ENCODE measurements around the gene SPR.
A peak's percentile ranks its signal among the peaks of the same experiment; 100 is the strongest.

SPR gene

GRCh38 chr2:72895154-72895553, 7.9 kb downstream of the SPR start:
- H3K4me1 ChIP-seq (ENCODE audit: control insufficient read depth, insufficient read depth, low read depth, low read length): peaks cover 13% of the 10 kb centered on the region

GRCh38 chr2:72895759-72896281, 8.6 kb downstream of the SPR start:
- no peak overlapping the region for H2BK5ac ChIP-seq (ENCODE audit: low read depth, low read length, poor library complexity, severe bottlenecking)
- peaks cover 13% of the 10 kb centered on the region for H3K4me1 ChIP-seq (ENCODE audit: control insufficient read depth, insufficient read depth, low read depth, low read length)
- H3K4me2 ChIP-seq (ENCODE audit: low read length, poor library complexity, severe bottlenecking): no peak overlapping the region
- no peak overlapping the region for H4K8ac ChIP-seq (ENCODE audit: low read length)
- H3K79me1 ChIP-seq (replicated peaks; ENCODE audit: low read length, poor library complexity, severe bottlenecking): no peaks in the 10 kb centered on the region
- H3K27ac ChIP-seq (ENCODE audit: low read length, poor library complexity, severe bottlenecking): no peak overlapping the region
- H2BK15ac ChIP-seq (ENCODE audit: low read depth, poor library complexity, severe bottlenecking): no peak overlapping the region
- peak overlapping the region in 1 of 2 experiments; percentile 66 for H3K4me3 ChIP-seq (ENCODE audit: insufficient read depth in 1 of 2, low read depth in 1 of 2, low read length in 2 of 2)
- DNase-seq: peak; percentile 24
- no peak overlapping the region for H3K4ac ChIP-seq (ENCODE audit: low read depth in 1 of 2, low read length in 2 of 2)
- 44% methylated on average over 16 of the region's 16 CpGs for WGBS
- no peak overlapping the region for H3K18ac ChIP-seq (ENCODE audit: low read depth in 1 of 2, low read length in 2 of 2)
- peaks cover 59 to 62% of the 10 kb centered on the region in 2 experiments for H3K27me3 ChIP-seq (ENCODE audit: control insufficient read depth in 1 of 2, insufficient read depth in 1 of 2, low read length in 2 of 2)
- no peak overlapping the region for H4K91ac ChIP-seq (ENCODE audit: low read length)
- no peaks in the 10 kb centered on the region for H3K9me3 ChIP-seq (ENCODE audit: control insufficient read depth, low read length)
- no peak overlapping the region for H2BK12ac ChIP-seq (ENCODE audit: low read length in 2 of 2)
- H3K23ac ChIP-seq (ENCODE audit: low read length in 2 of 2): peak overlapping the region in 1 of 2 experiments; percentile 60
- peak overlapping the region; percentile 24 for H3K9ac ChIP-seq (ENCODE audit: low read length)
- H2BK120ac ChIP-seq (ENCODE audit: low read depth, low read length): no peak overlapping the region
- peaks cover 13 to 15% of the 10 kb centered on the region in 2 experiments for H3K36me3 ChIP-seq (ENCODE audit: control insufficient read depth in 1 of 2, insufficient read depth in 2 of 2, low read depth in 1 of 2, low read length in 2 of 2)
- peak overlapping the region in 1 of 2 experiments; percentile 85 for H3K14ac ChIP-seq (ENCODE audit: low read length in 2 of 2)
- H2AFZ ChIP-seq (ENCODE audit: low read depth, low read length): no peak overlapping the region
- no peak overlapping the region for H2AK5ac ChIP-seq (ENCODE audit: low read length, severe bottlenecking)

More at GRCh38 chr2:72895154-72895553, 7.9 kb downstream of the SPR start:
- Histone ChIP-seq H2BK15ac (ENCODE audit: low read depth, poor library complexity, severe bottlenecking) (no peak overlapping the region), H4K91ac (ENCODE audit: low read length) (no peak overlapping the region), H4K8ac (ENCODE audit: low read length) (no peak overlapping the region), H3K27ac (ENCODE audit: low read length, poor library complexity, severe bottlenecking) (no peak overlapping the region), H3K79me1 (replicated peaks; ENCODE audit: low read length, poor library complexity, severe bottlenecking) (no peaks in the 10 kb centered on the region), H2BK5ac (ENCODE audit: low read depth, low read length, poor library complexity, severe bottlenecking) (no peak overlapping the region), H3K9me3 (ENCODE audit: control insufficient read depth, low read length) (no peaks in the 10 kb centered on the region), H3K27me3 (ENCODE audit: control insufficient read depth in 1 of 2, insufficient read depth in 1 of 2, low read length in 2 of 2) (peaks cover 53 to 55% of the 10 kb centered on the region in 2 experiments), H3K14ac (ENCODE audit: low read length in 2 of 2) (no peak overlapping the region), H3K36me3 (ENCODE audit: control insufficient read depth in 1 of 2, insufficient read depth in 2 of 2, low read depth in 1 of 2, low read length in 2 of 2) (peaks cover 13 to 15% of the 10 kb centered on the region in 2 experiments), H2BK12ac (ENCODE audit: low read length in 2 of 2) (no peak overlapping the region), H2AK5ac (ENCODE audit: low read length, severe bottlenecking) (no peak overlapping the region), H3K9ac (ENCODE audit: low read length) (peak overlapping the region; percentile 24), H2AFZ (ENCODE audit: low read depth, low read length) (no peak overlapping the region), H2BK120ac (ENCODE audit: low read depth, low read length) (no peak overlapping the region), H3K18ac (ENCODE audit: low read depth in 1 of 2, low read length in 2 of 2) (no peak overlapping the region), H3K4me3 (ENCODE audit: insufficient read depth in 1 of 2, low read depth in 1 of 2, low read length in 2 of 2) (peak overlapping the region in 1 of 2 experiments; percentile 66), H3K4me2 (ENCODE audit: low read length, poor library complexity, severe bottlenecking) (no peak overlapping the region), H3K23ac (ENCODE audit: low read length in 2 of 2) (no peak overlapping the region), H3K4ac (ENCODE audit: low read depth in 1 of 2, low read length in 2 of 2) (no peak overlapping the region)
- no peak for DNase-seq
- WGBS: 7% methylated on average over 2 of the region's 4 CpGs

GRCh38 chr2:72896446-72896845, 9.2 kb downstream of the SPR start:
- no peak overlapping the region for H2AK5ac ChIP-seq (ENCODE audit: low read length, severe bottlenecking)
- no peak overlapping the region for H4K8ac ChIP-seq (ENCODE audit: low read length)
- H3K9ac ChIP-seq (ENCODE audit: low read length): no peak overlapping the region
- no peak overlapping the region for H3K4me2 ChIP-seq (ENCODE audit: low read length, poor library complexity, severe bottlenecking)
- H3K18ac ChIP-seq (ENCODE audit: low read depth in 1 of 2, low read length in 2 of 2): no peak overlapping the region
- H2AFZ ChIP-seq (ENCODE audit: low read depth, low read length): no peak overlapping the region
- no peaks in the 10 kb centered on the region for H3K9me3 ChIP-seq (ENCODE audit: control insufficient read depth, low read length)
- H3K27me3 ChIP-seq (ENCODE audit: control insufficient read depth in 1 of 2, insufficient read depth in 1 of 2, low read length in 2 of 2): peaks cover 65 to 68% of the 10 kb centered on the region in 2 experiments
- H3K23ac ChIP-seq (ENCODE audit: low read length in 2 of 2): no peak overlapping the region
- no peaks in the 10 kb centered on the region for H3K79me1 ChIP-seq (replicated peaks; ENCODE audit: low read length, poor library complexity, severe bottlenecking)
- H4K91ac ChIP-seq (ENCODE audit: low read length): no peak overlapping the region
- no peak overlapping the region for H2BK15ac ChIP-seq (ENCODE audit: low read depth, poor library complexity, severe bottlenecking)
- no peak overlapping the region for H3K4ac ChIP-seq (ENCODE audit: low read depth in 1 of 2, low read length in 2 of 2)
- no peak overlapping the region for H2BK120ac ChIP-seq (ENCODE audit: low read depth, low read length)
- H3K36me3 ChIP-seq (ENCODE audit: control insufficient read depth in 1 of 2, insufficient read depth in 2 of 2, low read depth in 1 of 2, low read length in 2 of 2): peaks cover 9 to 11% of the 10 kb centered on the region in 2 experiments
- H3K27ac ChIP-seq (ENCODE audit: low read length, poor library complexity, severe bottlenecking): no peak overlapping the region
- no peak overlapping the region for H2BK12ac ChIP-seq (ENCODE audit: low read length in 2 of 2)
- no peak overlapping the region for H2BK5ac ChIP-seq (ENCODE audit: low read depth, low read length, poor library complexity, severe bottlenecking)
- H3K4me3 ChIP-seq (ENCODE audit: insufficient read depth in 1 of 2, low read depth in 1 of 2, low read length in 2 of 2): no peak overlapping the region
- 86% methylated on average over 1 of the region's 4 CpGs for WGBS
- peaks cover 13% of the 10 kb centered on the region for H3K4me1 ChIP-seq (ENCODE audit: control insufficient read depth, insufficient read depth, low read depth, low read length)
- DNase-seq: no peak
- H3K14ac ChIP-seq (ENCODE audit: low read length in 2 of 2): no peak overlapping the region

- no peaks in the 10 kb centered on the region for H3K79me1 ChIP-seq (replicated peaks; ENCODE audit: low read length, poor library complexity, severe bottlenecking)
- no peaks in the 10 kb centered on the region for H3K9me3 ChIP-seq (ENCODE audit: control insufficient read depth, low read length)
- H3K36me3 ChIP-seq (ENCODE audit: control insufficient read depth in 1 of 2, insufficient read depth in 2 of 2, low read depth in 1 of 2, low read length in 2 of 2): no peaks in the 10 kb centered on the region
- H2BK120ac ChIP-seq (ENCODE audit: low read depth, low read length): no peak overlapping the region
- H3K4ac ChIP-seq (ENCODE audit: low read depth in 1 of 2, low read length in 2 of 2): no peak overlapping the region
- H2BK5ac ChIP-seq (ENCODE audit: low read depth, low read length, poor library complexity, severe bottlenecking): no peak overlapping the region
- H4K8ac ChIP-seq (ENCODE audit: low read length): no peak overlapping the region
- H2BK15ac ChIP-seq (ENCODE audit: low read depth, poor library complexity, severe bottlenecking): no peak overlapping the region
- H2BK12ac ChIP-seq (ENCODE audit: low read length in 2 of 2): no peak overlapping the region
- no peak overlapping the region for H3K23ac ChIP-seq (ENCODE audit: low read length in 2 of 2)
- no peak overlapping the region for H2AK5ac ChIP-seq (ENCODE audit: low read length, severe bottlenecking)
- H3K18ac ChIP-seq (ENCODE audit: low read depth in 1 of 2, low read length in 2 of 2): no peak overlapping the region
- no peak overlapping the region for H2AFZ ChIP-seq (ENCODE audit: low read depth, low read length)
- no peak overlapping the region for H4K91ac ChIP-seq (ENCODE audit: low read length)
- WGBS: 60% methylated on average over 15 of the region's 18 CpGs
- H3K27me3 ChIP-seq (ENCODE audit: control insufficient read depth in 1 of 2, insufficient read depth in 1 of 2, low read length in 2 of 2): peaks cover 76 to 84% of the 10 kb centered on the region in 2 experiments
- no peak overlapping the region for H3K27ac ChIP-seq (ENCODE audit: low read length, poor library complexity, severe bottlenecking)
- H3K4me2 ChIP-seq (ENCODE audit: low read length, poor library complexity, severe bottlenecking): no peak overlapping the region
- H3K4me3 ChIP-seq (ENCODE audit: insufficient read depth in 1 of 2, low read depth in 1 of 2, low read length in 2 of 2): no peak overlapping the region
- no peak overlapping the region for H3K9ac ChIP-seq (ENCODE audit: low read length)
- peaks cover 13% of the 10 kb centered on the region for H3K4me1 ChIP-seq (ENCODE audit: control insufficient read depth, insufficient read depth, low read depth, low read length)
- H3K14ac ChIP-seq (ENCODE audit: low read length in 2 of 2): no peak overlapping the region
- DNase-seq: no peak
Measured at GRCh38 chr2:72897785-72898584, 10.8 kb downstream of the SPR start.
